HG02623 (cell line): Measurements from ENCODE around the gene DOCK6.

ENCODE experiments used
- ATAC-seq: cut with Tn5 transposase; IDR thresholded peaks from one replicate; pipeline ENCODE4 v1.9.1; 2021; ENCODE audit warnings: moderate library complexity; ENCODE audit not compliant: unreplicated experiment

The DOCK6 gene

GRCh38 chr19:11274533-11275086 lies 12.3 kb upstream of the DOCK6 start:
- ATAC-seq = no peak

DNA sequence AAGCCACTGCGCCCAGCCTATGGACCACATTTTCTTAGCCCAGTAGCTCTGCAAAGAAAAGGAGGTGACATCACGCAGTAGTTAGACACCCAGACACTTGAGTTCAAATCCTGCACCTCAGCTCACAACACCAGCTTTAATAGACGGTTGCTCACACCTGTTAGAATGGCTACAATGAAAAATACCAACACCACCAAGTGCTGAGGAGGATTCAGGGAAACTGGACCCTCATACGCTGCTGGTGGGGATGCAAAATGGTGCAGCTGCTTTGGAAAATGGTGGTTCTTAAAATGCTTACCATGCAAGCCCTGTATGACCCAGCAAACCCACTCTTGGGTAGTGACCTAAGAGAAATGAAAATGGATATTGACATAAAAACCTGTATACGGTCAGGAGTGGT lies 11.7 kb upstream of the DOCK6 start:
- no peak for ATAC-seq

GRCh38 chr19:11273296-11273695 lies 11.0 kb upstream of the DOCK6 start:
- no peak for ATAC-seq

DNA sequence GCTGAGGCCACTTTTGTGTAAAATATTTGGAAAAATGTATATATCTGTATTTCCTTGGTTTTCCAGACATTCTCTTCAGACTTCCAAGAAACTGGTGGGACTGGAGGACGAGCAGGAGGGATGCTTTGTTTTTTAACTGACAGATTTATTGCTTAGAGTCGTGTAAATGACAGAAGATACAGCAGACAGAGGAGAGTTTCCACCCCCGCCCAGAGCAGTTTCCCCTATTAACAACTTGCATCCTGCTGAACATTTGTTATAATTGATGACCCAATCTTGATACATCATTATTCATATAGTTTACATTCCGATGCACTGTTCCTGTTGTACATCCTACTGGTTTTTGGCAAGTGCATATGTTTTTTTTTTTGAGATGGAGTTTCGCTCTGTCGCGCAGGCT lies 7.1 kb upstream of the DOCK6 start:
- ATAC-seq = no peak

GRCh38 chr19:11268783-11269267 lies 6.5 kb upstream of the DOCK6 start:
- ATAC-seq = no peak

GRCh38 chr19:11267316-11268085 lies 5.2 kb upstream of the DOCK6 start:
- no peak for ATAC-seq

- no peak for ATAC-seq
Observed at GRCh38 chr19:11265785-11266236, 3.5 kb upstream of the DOCK6 start.

DNA sequence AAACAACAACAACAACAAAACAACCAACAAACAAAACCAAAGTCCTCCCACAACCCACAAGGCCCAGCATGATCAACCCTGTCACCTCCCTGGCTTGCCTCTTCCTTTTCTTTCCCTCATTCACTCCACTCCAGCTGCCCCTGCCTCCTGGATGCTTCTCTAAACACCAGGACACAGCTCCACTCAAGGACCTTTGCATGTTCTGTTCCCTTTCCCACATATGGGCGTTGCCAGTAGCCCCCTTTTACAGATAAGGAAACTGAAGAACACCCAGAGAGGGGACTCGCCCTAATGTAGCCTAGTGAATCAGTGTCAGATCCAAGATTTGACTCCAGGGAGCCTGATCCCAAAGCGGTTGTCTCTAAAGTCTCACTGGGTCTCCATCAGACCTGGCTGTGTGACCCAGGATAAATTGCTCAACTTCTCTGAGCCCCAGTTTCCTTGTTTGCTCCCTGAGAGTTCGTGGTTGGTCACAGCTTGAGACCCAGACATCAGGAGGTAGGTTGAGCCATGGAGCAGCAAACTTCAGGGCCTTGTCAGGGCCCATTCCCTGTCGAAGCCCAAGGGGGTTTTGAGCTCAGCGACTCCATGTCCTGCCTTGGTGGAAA lies 3.0 kb upstream of the DOCK6 start:
- ATAC-seq = no peak

- ATAC-seq = no peak
Observed at GRCh38 chr19:11264452-11265176, 2.3 kb upstream of the DOCK6 start.

DNA sequence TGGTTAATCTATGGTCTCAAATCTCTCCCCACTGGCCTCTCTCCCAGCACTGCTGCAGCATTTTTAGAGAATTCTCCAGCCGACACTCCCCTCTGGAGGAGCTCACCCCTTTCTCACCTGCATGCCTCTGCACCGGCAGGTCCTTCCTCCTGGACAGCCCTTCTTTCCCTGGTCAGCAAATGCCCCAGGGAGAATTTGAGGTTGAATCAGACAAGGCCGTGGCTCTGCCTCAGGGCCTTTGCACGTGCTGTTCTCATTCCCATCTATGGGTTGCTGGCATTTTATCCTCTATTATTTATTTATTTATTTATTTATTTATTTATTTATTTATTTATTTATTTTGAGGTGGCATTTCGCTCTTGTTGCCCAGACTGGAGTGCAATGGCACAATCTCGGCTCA lies 1.4 kb upstream of the DOCK6 start:
- ATAC-seq = no peak

- ATAC-seq = no peak
Observed at GRCh38 chr19:11261431-11261970, 823 bp downstream of the DOCK6 start.

- no peak for ATAC-seq
Observed at GRCh38 chr19:11260996-11261395, 1.3 kb downstream of the DOCK6 start.

DNA sequence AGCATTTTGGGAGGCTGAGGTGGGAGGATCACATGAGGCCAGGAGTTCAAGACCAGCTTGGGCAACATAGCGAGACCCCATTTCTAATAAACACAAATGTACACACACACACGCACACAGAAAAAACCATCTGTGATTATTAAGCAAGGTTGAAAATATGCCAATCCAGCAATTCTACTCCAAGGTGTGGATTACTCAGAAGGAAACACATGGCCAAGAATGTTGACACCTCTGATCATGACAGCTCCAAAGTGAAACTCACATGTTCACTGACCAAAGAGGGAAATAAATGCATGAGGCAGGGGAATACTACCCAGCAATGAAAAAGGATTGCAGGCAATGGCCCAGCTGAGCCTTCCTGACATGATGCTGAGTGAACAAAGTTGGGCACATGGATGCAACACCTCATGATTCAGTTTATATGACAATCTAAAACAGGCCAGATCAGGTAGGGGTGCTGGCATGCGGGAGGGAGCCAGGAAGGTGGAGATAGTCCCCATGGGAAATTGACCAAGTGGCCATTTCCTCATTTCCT lies 4.4 kb downstream of the DOCK6 start:
- ATAC-seq = no peak

GRCh38 chr19:11256189-11256588 lies 6.1 kb downstream of the DOCK6 start:
- no peak for ATAC-seq

GRCh38 chr19:11254666-11255065 lies 7.7 kb downstream of the DOCK6 start:
- no peak for ATAC-seq

DNA sequence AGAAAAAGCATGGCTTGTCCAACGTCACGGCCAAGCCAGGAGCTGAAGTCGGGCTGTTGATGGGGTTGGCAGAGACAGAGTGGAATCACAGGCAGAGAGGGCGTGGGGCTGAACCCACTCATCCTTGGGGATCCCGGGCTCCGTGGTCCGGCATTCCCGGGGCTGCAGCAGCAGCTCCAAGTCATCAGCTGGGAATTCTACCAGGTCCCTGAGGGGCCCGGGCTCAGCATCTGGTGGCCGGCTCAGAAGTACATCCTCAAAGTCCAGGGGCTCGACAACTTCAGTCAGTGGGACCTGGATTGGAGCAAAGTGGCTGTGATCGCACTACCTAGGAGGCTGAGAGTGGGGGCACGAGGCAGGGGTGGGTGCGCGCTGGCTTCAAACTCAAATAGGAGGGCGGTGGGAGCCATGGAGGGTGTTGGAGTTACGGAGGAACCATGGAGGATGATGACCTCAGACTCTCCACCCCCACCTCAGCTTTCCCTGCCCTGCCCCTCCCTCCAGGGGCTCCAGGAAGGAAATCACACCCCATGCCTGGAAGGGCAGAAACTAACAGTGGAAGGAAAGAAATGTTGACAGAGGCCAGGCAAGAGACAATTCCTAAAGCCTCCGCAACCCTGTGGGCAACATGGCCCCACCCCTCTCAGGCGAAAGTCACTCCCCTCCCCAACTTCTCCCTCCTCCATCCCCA lies 9.5 kb downstream of the DOCK6 start:
- ATAC-seq = no peak

- ATAC-seq = no peak
Observed at GRCh38 chr19:11251650-11252314, 10.5 kb downstream of the DOCK6 start.

- ATAC-seq = no peak
Observed at GRCh38 chr19:11251217-11251616, 11.1 kb downstream of the DOCK6 start.

DNA sequence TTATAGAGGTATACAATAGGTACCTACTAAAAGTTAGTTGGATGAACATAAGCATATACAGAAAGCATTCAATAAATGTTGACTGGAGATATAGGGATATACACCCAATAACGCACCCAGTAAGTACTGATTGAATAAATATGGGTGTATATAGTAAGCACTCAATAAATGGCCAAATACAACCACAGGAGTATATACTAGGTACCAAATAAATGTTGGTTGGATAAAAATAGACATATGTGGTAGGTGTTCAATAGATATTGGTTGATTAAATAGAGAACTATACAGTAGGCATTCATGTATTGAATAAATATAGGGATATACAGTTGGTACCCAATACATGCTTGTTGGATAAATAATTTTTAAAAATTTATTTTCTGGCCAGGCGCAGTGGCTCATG lies 13.5 kb downstream of the DOCK6 start:
- no peak for ATAC-seq

GRCh38 chr19:11247934-11248333 lies 14.4 kb downstream of the DOCK6 start:
- no peak for ATAC-seq
